NCI-H2081 treated with DMSO at 0.1 percent for 48 hours (cell line): ENCODE data around the gene LCK.
A peak's percentile ranks its signal among the peaks of the same experiment; 100 is the strongest.
"Not testable (repeated sequence)": the region's sequence is repeated elsewhere in the genome, so short reads cannot be mapped to it uniquely, and the experiment has no call there.

Experiments used
- DNase-seq: peaks from one replicate; lab custom pipeline; 2025; lab: John Stamatoyannopoulos, UW

The LCK gene

DNA sequence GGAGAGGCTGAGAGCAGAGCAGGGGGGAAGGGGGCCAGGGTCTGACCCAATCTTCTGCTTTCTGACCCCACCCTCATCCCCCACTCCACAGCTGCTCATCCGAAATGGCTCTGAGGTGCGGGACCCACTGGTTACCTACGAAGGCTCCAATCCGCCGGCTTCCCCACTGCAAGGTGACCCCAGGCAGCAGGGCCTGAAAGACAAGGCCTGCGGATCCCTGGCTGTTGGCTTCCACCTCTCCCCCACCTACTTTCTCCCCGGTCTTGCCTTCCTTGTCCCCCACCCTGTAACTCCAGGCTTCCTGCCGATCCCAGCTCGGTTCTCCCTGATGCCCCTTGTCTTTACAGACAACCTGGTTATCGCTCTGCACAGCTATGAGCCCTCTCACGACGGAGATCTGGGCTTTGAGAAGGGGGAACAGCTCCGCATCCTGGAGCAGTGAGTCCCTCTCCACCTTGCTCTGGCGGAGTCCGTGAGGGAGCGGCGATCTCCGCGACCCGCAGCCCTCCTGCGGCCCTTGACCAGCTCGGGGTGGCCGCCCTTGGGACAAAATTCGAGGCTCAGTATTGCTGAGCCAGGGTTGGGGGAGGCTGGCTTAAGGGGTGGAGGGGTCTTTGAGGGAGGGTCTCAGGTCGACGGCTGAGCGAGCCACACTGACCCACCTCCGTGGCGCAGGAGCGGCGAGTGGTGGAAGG, 23.7 kb downstream of the LCK start:
- no peak for DNase-seq

- no peak for DNase-seq
Measured at GRCh38 chr1:32275424-32275823, 24.4 kb downstream of the LCK start.

DNA sequence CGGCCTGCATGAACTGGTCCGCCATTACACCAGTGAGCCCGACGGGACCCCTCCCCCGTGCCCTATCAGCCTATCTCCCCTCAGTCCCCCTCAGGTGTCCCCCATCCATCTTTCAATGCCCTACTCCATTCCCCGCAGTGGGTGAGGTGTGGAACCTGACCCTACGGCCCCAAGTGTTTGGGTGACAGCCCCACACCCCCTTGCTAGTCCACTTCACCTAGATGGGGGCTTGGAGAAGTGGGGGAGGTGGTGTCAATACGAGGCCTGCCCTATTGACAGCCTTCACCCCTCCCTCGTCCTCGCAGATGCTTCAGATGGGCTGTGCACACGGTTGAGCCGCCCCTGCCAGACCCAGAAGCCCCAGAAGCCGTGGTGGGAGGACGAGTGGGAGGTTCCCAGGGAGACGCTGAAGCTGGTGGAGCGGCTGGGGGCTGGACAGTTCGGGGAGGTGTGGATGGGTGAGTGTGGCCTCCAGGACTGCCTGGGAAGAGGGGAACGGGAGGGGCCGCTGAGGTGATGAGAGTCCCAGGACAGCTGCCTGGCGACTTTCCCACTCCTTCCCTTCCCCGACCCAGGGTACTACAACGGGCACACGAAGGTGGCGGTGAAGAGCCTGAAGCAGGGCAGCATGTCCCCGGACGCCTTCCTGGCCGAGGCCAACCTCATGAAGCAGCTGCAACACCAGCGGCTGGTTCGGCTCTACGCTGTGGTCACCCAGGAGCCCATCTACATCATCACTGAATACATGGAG, 25.1 kb downstream of the LCK start:
- DNase-seq: no peak

GRCh38 chr1:32284777-32285176, 33.7 kb downstream of the LCK start:
- DNase-seq: not testable (repeated sequence)

GRCh38 chr1:32285658-32286057, 34.6 kb downstream of the LCK start:
- no peak for DNase-seq

DNA sequence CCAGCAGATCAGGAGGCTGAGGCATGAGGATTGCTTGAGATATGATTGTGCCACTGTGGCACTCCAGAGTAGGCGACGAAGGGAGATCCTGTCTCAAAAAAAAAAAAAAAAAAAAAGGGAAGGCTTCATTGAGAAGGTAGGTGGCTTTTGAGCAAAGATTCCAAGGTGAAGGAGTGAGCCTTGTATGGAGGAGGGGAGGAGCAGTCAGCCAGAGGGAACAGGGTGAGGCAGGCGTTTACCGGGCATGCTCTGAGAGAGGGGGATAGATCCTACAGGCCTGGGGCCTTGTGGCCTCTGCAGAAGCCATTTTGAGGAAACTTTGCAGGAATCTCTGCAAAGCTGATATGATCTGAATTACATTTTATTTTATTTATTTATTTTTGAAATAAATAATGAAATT, 35.7 kb downstream of the LCK start:
- DNase-seq: no peak

GRCh38 chr1:32289256-32289655, 38.2 kb downstream of the LCK start:
- no peak for DNase-seq

GRCh38 chr1:32291145-32291707, 40.2 kb downstream of the LCK start:
- DNase-seq: no peak

- peak; percentile 88 for DNase-seq
Measured at GRCh38 chr1:32291708-32292538, 40.9 kb downstream of the LCK start, which contains the start of gene HDAC1. Gene HDAC1, plus strand, starts transcription at chr1:32292083. Its CDS starts 87 bp downstream, at chr1:32292170.

- not testable (repeated sequence) for DNase-seq
Measured at GRCh38 chr1:32298211-32298610, 47.1 kb downstream of the LCK start.

DNA sequence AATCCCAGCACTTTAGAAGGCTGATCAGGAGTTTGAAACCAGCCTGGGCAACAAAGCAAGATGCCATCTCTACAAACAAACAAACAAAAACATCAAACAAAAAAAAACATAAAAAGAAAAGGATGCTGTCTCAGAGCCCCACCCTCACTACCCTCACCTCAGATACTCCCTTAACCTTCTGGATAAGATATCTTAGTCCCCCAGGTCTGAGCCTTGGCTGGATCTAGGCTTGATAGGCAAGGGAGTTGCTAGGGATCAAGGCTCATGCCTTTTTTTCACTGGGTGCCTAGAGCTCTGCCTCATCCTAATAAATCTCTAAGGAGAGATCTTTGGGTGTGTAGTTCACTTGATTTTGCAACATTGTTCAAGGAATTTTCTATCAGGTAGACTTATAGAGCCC, 48.3 kb downstream of the LCK start:
- no peak for DNase-seq

- DNase-seq: no peak
Measured at GRCh38 chr1:32303358-32303757, 52.3 kb downstream of the LCK start.

- DNase-seq: no peak
Measured at GRCh38 chr1:32303997-32304622, 53.0 kb downstream of the LCK start.

DNA sequence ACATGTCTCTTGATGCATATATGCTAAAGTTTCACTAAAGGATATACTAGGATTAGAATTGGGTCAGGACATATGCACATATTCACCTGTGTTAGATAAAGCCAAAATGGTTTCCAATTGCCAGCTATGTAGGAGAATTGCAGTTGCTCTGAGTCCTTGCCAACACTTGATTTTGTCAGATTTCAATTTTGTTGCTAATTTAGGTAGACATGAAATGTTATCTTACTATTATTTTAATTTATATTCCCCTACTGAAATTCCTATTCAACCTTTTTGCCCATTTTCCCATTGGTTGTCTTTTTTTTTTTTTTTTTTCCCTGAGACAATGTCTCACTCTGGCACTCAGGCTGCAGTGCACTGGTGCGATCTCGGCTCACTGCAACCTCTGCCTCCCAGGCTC, 54.2 kb downstream of the LCK start:
- DNase-seq: no peak

DNA sequence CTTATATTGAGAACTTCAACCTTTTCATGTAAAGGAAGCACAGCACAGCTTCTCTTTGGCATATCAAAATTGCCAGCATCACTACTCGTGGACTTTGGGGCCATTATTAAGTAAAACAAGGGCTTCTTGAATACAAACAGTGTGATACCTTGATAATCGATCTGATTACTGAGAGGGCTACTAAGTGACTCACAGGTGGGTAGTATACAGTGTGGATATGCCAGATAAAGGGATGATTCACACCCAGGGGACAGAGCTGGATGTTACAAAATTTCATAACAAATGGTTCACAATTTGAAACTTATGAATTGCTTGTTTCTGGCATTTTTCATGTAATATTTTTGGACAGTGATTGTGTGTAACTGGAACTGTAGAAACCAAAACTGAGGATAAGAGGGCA, 56.3 kb downstream of the LCK start:
- DNase-seq: no peak

DNA sequence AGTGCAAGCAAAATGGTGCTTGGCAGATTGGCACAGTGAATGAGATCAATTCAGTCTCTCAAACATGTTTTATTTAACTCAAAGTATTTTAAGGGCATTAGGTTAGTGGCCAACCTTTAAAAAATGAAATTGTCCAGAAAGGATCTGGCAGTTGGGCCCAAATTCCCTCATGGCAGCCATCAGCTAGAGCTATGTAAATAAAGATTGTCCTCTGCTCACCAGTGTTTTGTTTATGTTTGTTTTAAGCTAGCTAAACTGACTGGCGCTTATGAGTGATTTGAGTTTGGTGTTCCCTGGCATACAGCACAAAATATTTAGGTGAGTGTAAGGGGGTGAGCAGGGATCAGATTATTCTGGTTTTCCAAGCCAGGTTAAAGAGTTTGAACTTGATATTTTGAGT, 58.9 kb downstream of the LCK start:
- no peak for DNase-seq

GRCh38 chr1:32311709-32312393, 60.8 kb downstream of the LCK start:
- no peak for DNase-seq

- no peak for DNase-seq
Measured at GRCh38 chr1:32316903-32317277, 65.8 kb downstream of the LCK start.

GRCh38 chr1:32318127-32318869, 67.2 kb downstream of the LCK start:
- no peak for DNase-seq

GRCh38 chr1:32321712-32322291, 70.7 kb downstream of the LCK start:
- no peak for DNase-seq
